ENCODE results near the gene ZZZ3. TPM values are rescaled to one million over a fixed set of nuclear protein-coding genes. Genes with fewer than 3 reads are reported as not detected.

Gene ZZZ3
- total and polyA plus RNA-seq, 2 of the 13 experiments (the other 11 are each of a cell fraction or from before 2014, with no cell fraction given), result 18.1 to 50.2 TPM

DNA sequence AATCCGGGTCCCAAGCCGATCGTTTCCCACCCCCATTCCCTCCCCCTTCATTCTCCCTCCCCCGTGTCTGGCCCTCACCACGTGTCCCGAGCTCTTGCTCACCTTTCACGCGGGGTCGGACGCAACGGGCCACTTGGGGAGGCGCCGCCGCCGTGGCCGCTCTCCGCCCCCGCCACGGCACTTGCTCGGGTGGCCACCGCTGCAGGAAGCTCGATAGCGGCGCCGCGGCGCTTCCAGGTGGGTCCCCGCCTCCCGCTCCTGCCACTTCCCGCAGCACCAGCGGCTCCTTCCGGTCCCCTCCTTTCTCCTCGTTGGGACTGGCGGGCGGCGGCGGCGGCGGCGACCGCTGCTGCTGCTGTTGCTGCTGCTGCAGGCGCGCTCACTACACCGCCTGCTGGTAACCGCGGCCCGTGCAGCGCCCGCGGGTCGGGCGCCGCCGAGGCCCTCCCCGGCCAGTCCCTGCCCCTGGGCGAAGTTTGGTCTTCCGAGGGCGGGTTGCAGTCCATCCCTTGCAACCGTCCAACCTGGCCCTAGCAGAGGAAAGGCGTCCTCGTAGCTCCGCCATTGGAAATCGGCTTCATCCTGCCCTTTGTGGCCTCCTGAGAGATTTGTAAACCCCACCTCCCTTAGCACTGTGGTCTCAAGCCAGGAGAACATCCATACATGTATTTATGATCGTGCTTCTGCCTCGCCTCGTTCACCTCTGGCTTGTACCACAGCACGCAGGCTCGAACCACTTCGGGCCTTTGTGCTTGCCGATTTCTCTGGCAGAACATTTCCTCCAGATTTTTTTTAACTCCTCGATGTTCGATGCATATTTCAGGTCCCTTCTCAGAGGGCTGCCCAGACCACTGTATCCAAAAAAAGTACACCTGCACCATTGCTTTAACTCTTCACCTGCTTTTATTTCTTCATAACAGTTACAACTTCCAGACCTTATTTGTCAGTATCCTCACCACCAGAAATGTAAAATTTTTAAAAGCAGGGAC is 996 bp upstream of the ZZZ3 start (continued):
- TF ChIP-seq HMGXB4 (CRISPR knock-in tag; IDR thresholded peaks at IDR 0.05; ENCODE audit: borderline replicate concordance in 1 of 2, low read depth in 1 of 2) (peak; percentile 88 to 94), GATAD1 (CRISPR knock-in tag; IDR thresholded peaks at IDR 0.05) (no peak), MATR3 (CRISPR knock-in tag; IDR thresholded peaks at IDR 0.05) (no peak), POLR2AphosphoS5 (IDR thresholded peaks at IDR 0.05; ENCODE audit: low read depth, low read length) (peak; percentile 73), ATF7-NPFF (CRISPR knock-in tag; IDR thresholded peaks at IDR 0.05; ENCODE audit: low read depth) (peak; percentile 88), TBP (CRISPR knock-in tag; IDR thresholded peaks at IDR 0.05) (no peak), DNMT1 (CRISPR knock-in tag; IDR thresholded peaks at IDR 0.05) (no peak), E2F1 (CRISPR knock-in tag; IDR thresholded peaks at IDR 0.05) (0 out of 2 replicates have a peak, but pooled peaks have one; percentile 23), ZNF781 (CRISPR knock-in tag; IDR thresholded peaks at IDR 0.05; ENCODE audit: borderline replicate concordance, not compliant biosample characterization) (no peak), HOXA5 (CRISPR knock-in tag; IDR thresholded peaks at IDR 0.05) (no peak), GATAD2A (CRISPR knock-in tag; IDR thresholded peaks at IDR 0.05) (no peak), NBN (conservative IDR thresholded peaks at IDR 0.05) (no peak), ETV5 (CRISPR knock-in tag; IDR thresholded peaks at IDR 0.05; ENCODE audit: borderline replicate concordance) (peak; percentile 86), CHCHD3 (CRISPR knock-in tag; IDR thresholded peaks at IDR 0.05) (0 out of 2 replicates have a peak, but pooled peaks have one; percentile 57), ZBTB46 (CRISPR knock-in tag; IDR thresholded peaks at IDR 0.05; ENCODE audit: borderline replicate concordance) (no peak), GTF2F1 (IDR thresholded peaks at IDR 0.05; ENCODE audit: low read length) (no peak), ZNF788 (CRISPR knock-in tag; IDR thresholded peaks at IDR 0.05; ENCODE audit: borderline replicate concordance) (no peak), ZNF460 (CRISPR knock-in tag; IDR thresholded peaks at IDR 0.05; ENCODE audit: borderline replicate concordance) (peak; percentile 10; the same call in 1 of the 2 replicates), ZNF256 (CRISPR knock-in tag; conservative IDR thresholded peaks at IDR 0.05) (no peak)

Data from HepG2 (cell line).